Ectodermal cell (in vitro differentiated cells): ENCODE data around the gene TRMT61B. TPM values are rescaled to one million over a fixed set of nuclear protein-coding genes. Genes with fewer than 3 reads are reported as not detected.

Experiments
- H3K27ac ChIP-seq: 2 replicates; pipeline ENCODE4 v1.7.0; 2013; ENCODE audit warnings: mild to moderate bottlenecking, low read depth, low read length; ENCODE audit not compliant: insufficient read depth, poor library complexity, severe bottlenecking
- H3K27me3 ChIP-seq: 2 replicates; pipeline ENCODE4 v1.7.0; 2013; ENCODE audit warnings: mild to moderate bottlenecking, low read length; ENCODE audit not compliant: insufficient read depth, control insufficient read depth, poor library complexity, severe bottlenecking
- H3K36me3 ChIP-seq: one replicate; pipeline ENCODE4 v1.7.0; 2013; ENCODE audit warnings: low read length; ENCODE audit not compliant: control insufficient read depth, insufficient read depth
- H3K4me1 ChIP-seq: one replicate; pipeline ENCODE4 v1.7.0; 2013; ENCODE audit warnings: low read length; ENCODE audit not compliant: control insufficient read depth, insufficient read depth
- H3K4me3 ChIP-seq: 2 replicates; pipeline ENCODE4 v1.7.0; 2013; ENCODE audit warnings: low read depth, low read length, control low read depth; ENCODE audit not compliant: insufficient read depth
- H3K9me3 ChIP-seq: 2 replicates; pipeline ENCODE4 v1.7.0; 2013; ENCODE audit warnings: mild to moderate bottlenecking, low read length, moderate library complexity; ENCODE audit not compliant: control insufficient read depth
- WGBS, 2 experiments: methylation state at CpG; one replicate each; pipeline ENCODE4 v1.1.7; 2013; ENCODE audit warnings: missing lambda C conversion rate in 2 of 2; 5-methylcytosine and 5-hydroxymethylcytosine counted together
- polyA plus RNA-seq, 4 experiments: library from polyadenylated mRNA; stranded (reverse); fragments of 50-300 nt; gene quantifications; one replicate each; pipeline ENCODE4 v1.2.3, GENCODE V29; 2013

Gene TRMT61B
- polyA plus RNA-seq (2013, experiment 1 of 4), result 29.3 TPM
- polyA plus RNA-seq (2013, experiment 2 of 4), result 28.6 TPM
- 27.8 TPM for polyA plus RNA-seq (2013, experiment 3 of 4)
- polyA plus RNA-seq (2013, experiment 4 of 4), result 35.4 TPM

GRCh38 chr2:28870146-28870891, at the start of gene TRMT61B:
TSS of gene TRMT61B (minus strand) at chr2:28870309. CDS start at chr2:28870277, 32 bp downstream.
- peaks cover 25% of the 10 kb centered on the region for H3K27me3 ChIP-seq
- H3K4me3 ChIP-seq, result peak within 1 kb of the TSS; percentile 99
- H3K27ac ChIP-seq, result peak within 1 kb of the TSS; percentile 67
- H3K4me1 ChIP-seq, result peaks cover 4% of the 10 kb centered on the region
- H3K36me3 ChIP-seq, result no peaks in the 10 kb centered on the region
- WGBS, 2 experiments, result 0 to 1% methylated on average over 56 to 57 of the region's 57 CpGs
- no peaks in the 10 kb centered on the region for H3K9me3 ChIP-seq

- H3K9me3 ChIP-seq, result no peaks in the 10 kb centered on the region
- peaks cover 43% of the 10 kb centered on the region for H3K36me3 ChIP-seq
- no peaks in the 10 kb centered on the region for H3K27me3 ChIP-seq
- no peaks in the 10 kb centered on the region for H3K4me1 ChIP-seq
- no peak overlapping the region for H3K4me3 ChIP-seq
- H3K27ac ChIP-seq, result no peak overlapping the region
- WGBS, 2 experiments, result 87 to 94% methylated on average over 1 of the region's 1 CpG
Measured at GRCh38 chr2:28915939-28916338, 45.8 kb upstream of the TRMT61B start.

GRCh38 chr2:28909655-28910353, 39.7 kb upstream of the TRMT61B start:
- Histone ChIP-seq H3K27ac (no peak overlapping the region), H3K36me3 (peaks cover 50% of the 10 kb centered on the region), H3K4me3 (no peak overlapping the region), H3K27me3 (no peaks in the 10 kb centered on the region), H3K9me3 (no peaks in the 10 kb centered on the region), H3K4me1 (no peaks in the 10 kb centered on the region)
- WGBS, 2 experiments, result 95 to 96% methylated on average over 6 of the region's 6 CpGs

- Histone ChIP-seq H3K27ac (no peak overlapping the region), H3K27me3 (no peaks in the 10 kb centered on the region)
Measured at GRCh38 chr2:28908172-28908571, 38.1 kb upstream of the TRMT61B start.

GRCh38 chr2:28906821-28907220, 36.7 kb upstream of the TRMT61B start:
- H3K9me3 ChIP-seq, result no peaks in the 10 kb centered on the region
- no peaks in the 10 kb centered on the region for H3K4me1 ChIP-seq
- WGBS, 2 experiments, result 96 to 97% methylated on average over 2 of the region's 2 CpGs
- H3K27me3 ChIP-seq, result no peaks in the 10 kb centered on the region
- no peak overlapping the region for H3K4me3 ChIP-seq
- H3K27ac ChIP-seq, result no peak overlapping the region
- peaks cover 41% of the 10 kb centered on the region for H3K36me3 ChIP-seq

More at GRCh38 chr2:28908172-28908571, 38.1 kb upstream of the TRMT61B start:
- Histone ChIP-seq H3K4me1 (no peaks in the 10 kb centered on the region), H3K36me3 (peaks cover 46% of the 10 kb centered on the region), H3K9me3 (no peaks in the 10 kb centered on the region), H3K4me3 (no peak overlapping the region)
- WGBS, 2 experiments, result 0 to 6% methylated on average over 1 of the region's 1 CpG

GRCh38 chr2:28906376-28906775, 36.3 kb upstream of the TRMT61B start:
- Histone ChIP-seq H3K27me3 (no peaks in the 10 kb centered on the region), H3K36me3 (peaks cover 41% of the 10 kb centered on the region), H3K4me3 (no peak overlapping the region), H3K4me1 (no peaks in the 10 kb centered on the region), H3K27ac (no peak overlapping the region), H3K9me3 (no peaks in the 10 kb centered on the region)
- 92 to 98% methylated on average over 3 of the region's 4 CpGs for WGBS, 2 experiments

- H3K27ac ChIP-seq, result no peak overlapping the region
- H3K4me1 ChIP-seq, result no peaks in the 10 kb centered on the region
- 90 to 98% methylated on average over 3 of the region's 3 CpGs for WGBS, 2 experiments
- no peak overlapping the region for H3K4me3 ChIP-seq
- H3K27me3 ChIP-seq, result no peaks in the 10 kb centered on the region
- H3K36me3 ChIP-seq, result peaks cover 41% of the 10 kb centered on the region
- H3K9me3 ChIP-seq, result no peaks in the 10 kb centered on the region
Measured at GRCh38 chr2:28905533-28905932, 35.4 kb upstream of the TRMT61B start.

GRCh38 chr2:28904802-28905457, 34.8 kb upstream of the TRMT61B start:
- no peak overlapping the region for H3K27ac ChIP-seq
- peaks cover 37% of the 10 kb centered on the region for H3K36me3 ChIP-seq
- WGBS, 2 experiments, result 80 to 100% methylated on average over 1 to 2 of the region's 2 CpGs
- no peaks in the 10 kb centered on the region for H3K27me3 ChIP-seq
- no peaks in the 10 kb centered on the region for H3K4me1 ChIP-seq
- H3K9me3 ChIP-seq, result no peaks in the 10 kb centered on the region
- H3K4me3 ChIP-seq, result no peak overlapping the region

- 96 to 97% methylated on average over 2 of the region's 2 CpGs for WGBS, 2 experiments
- Histone ChIP-seq H3K4me1 (no peaks in the 10 kb centered on the region), H3K27ac (no peak overlapping the region), H3K4me3 (no peak overlapping the region), H3K36me3 (peaks cover 33% of the 10 kb centered on the region), H3K9me3 (no peaks in the 10 kb centered on the region), H3K27me3 (no peaks in the 10 kb centered on the region)
Measured at GRCh38 chr2:28904295-28904694, 34.2 kb upstream of the TRMT61B start.

GRCh38 chr2:28902584-28902983, 32.5 kb upstream of the TRMT61B start:
- Histone ChIP-seq H3K4me1 (no peaks in the 10 kb centered on the region), H3K4me3 (no peak overlapping the region), H3K36me3 (peaks cover 27% of the 10 kb centered on the region), H3K27me3 (no peaks in the 10 kb centered on the region), H3K9me3 (no peaks in the 10 kb centered on the region), H3K27ac (no peak overlapping the region)
- 98% methylated on average over 3 of the region's 3 CpGs for WGBS, 2 experiments
